HepG2 (cell line): ENCODE data around the gene COX4I2. TPM values are rescaled to one million over a fixed set of nuclear protein-coding genes. Genes with fewer than 3 reads are reported as not detected.

Experiments
- CEBPG ChIP-seq: IDR thresholded peaks from 2 replicates; pipeline ENCODE4 v1.6.1; 2016
- DNMT3B ChIP-seq: conservative IDR thresholded peaks from 2 replicates; pipeline ENCODE4 v1.6.1; 2016; ENCODE audit warnings: missing biosample characterization, control low read depth
- DPF2 ChIP-seq: sonication (generic); formaldehyde crosslinking; IDR thresholded peaks from 2 replicates; pipeline ENCODE4 v1.4.0; 2020; ENCODE audit warnings: mild to moderate bottlenecking, low read depth, missing genetic modification reagents, borderline replicate concordance
- ERF ChIP-seq: IDR thresholded peaks from 2 replicates; pipeline ENCODE4 v1.6.1; 2018; ENCODE audit warnings: missing biosample characterization, missing genetic modification reagents
- GATA4 ChIP-seq: sonication (generic); IDR thresholded peaks from 2 replicates; pipeline ENCODE4 v1.6.1; 2016; ENCODE audit warnings: antibody characterized with exemption, low read depth, borderline replicate concordance
- HNF4A ChIP-seq: sonication (generic); formaldehyde crosslinking; IDR thresholded peaks from 2 replicates; pipeline ENCODE4 v1.4.0; 2020; ENCODE audit warnings: missing genetic modification reagents
- PHF20 ChIP-seq: sonication (generic); formaldehyde crosslinking; IDR thresholded peaks from 2 replicates; pipeline ENCODE4 v1.5.0; 2020; ENCODE audit warnings: mild to moderate bottlenecking, missing genetic modification reagents
- PHF5A ChIP-seq: IDR thresholded peaks from one replicate; pipeline ENCODE4 v1.6.1; 2018; ENCODE audit warnings: low read depth, missing genetic modification reagents; ENCODE audit not compliant: unreplicated experiment
- PRPF4 ChIP-seq: fragments of 200-400 bp; formaldehyde crosslinking; IDR thresholded peaks from 2 replicates; pipeline ENCODE4 v1.6.1; 2016; ENCODE audit warnings: low read length, low read depth; ENCODE audit not compliant: poor library complexity, severe bottlenecking
- RFXAP ChIP-seq: sonication (generic); formaldehyde crosslinking; IDR thresholded peaks from 2 replicates; pipeline ENCODE4 v1.4.0; 2020; ENCODE audit warnings: missing genetic modification reagents, borderline replicate concordance
- RXRA ChIP-seq: sonication (generic); formaldehyde crosslinking; IDR thresholded peaks from 2 replicates; pipeline ENCODE4 v1.5.1; 2020; ENCODE audit warnings: missing genetic modification reagents
- YY1 ChIP-seq: IDR thresholded peaks from 2 replicates; pipeline ENCODE4 v1.6.1; 2011; ENCODE audit warnings: low read length, low read depth, moderate library complexity, mild to moderate bottlenecking; ENCODE audit not compliant: insufficient read depth, insufficient replicate concordance
- ZBTB21 ChIP-seq: sonication (generic); formaldehyde crosslinking; IDR thresholded peaks from 2 replicates; pipeline ENCODE4 v1.4.0; 2020; ENCODE audit warnings: missing genetic modification reagents
- ZNF20 ChIP-seq: sonication (generic); formaldehyde crosslinking; IDR thresholded peaks from 2 replicates; pipeline ENCODE4 v1.4.0; 2020; ENCODE audit warnings: mild to moderate bottlenecking, moderate library complexity, missing genetic modification reagents
- ZNF235 ChIP-seq: sonication (generic); formaldehyde crosslinking; IDR thresholded peaks from 2 replicates; pipeline ENCODE4 v1.8.1; 2023; ENCODE audit warnings: mild to moderate bottlenecking, missing genetic modification reagents, borderline replicate concordance
- ZNF326 ChIP-seq: sonication (generic); formaldehyde crosslinking; IDR thresholded peaks from 2 replicates; pipeline ENCODE4 v1.4.0; 2020; ENCODE audit warnings: missing genetic modification reagents, borderline replicate concordance
- ZNF446 ChIP-seq: sonication (generic); formaldehyde crosslinking; IDR thresholded peaks from 2 replicates; pipeline ENCODE4 v1.5.0; 2020; ENCODE audit warnings: mild to moderate bottlenecking, missing genetic modification reagents
- ZNF501 ChIP-seq: sonication (generic); formaldehyde crosslinking; IDR thresholded peaks from 2 replicates; pipeline ENCODE4 v1.5.1; 2020; ENCODE audit warnings: mild to moderate bottlenecking, moderate library complexity, missing genetic modification reagents
- ZNF589 ChIP-seq: sonication (generic); formaldehyde crosslinking; conservative IDR thresholded peaks from 2 replicates; pipeline ENCODE4 v1.8.0; 2022; ENCODE audit warnings: mild to moderate bottlenecking, moderate library complexity, missing genetic modification reagents
- ZNF629 ChIP-seq: sonication (generic); formaldehyde crosslinking; conservative IDR thresholded peaks from 2 replicates; pipeline ENCODE4 v1.5.0; 2020; ENCODE audit warnings: missing genetic modification reagents
- ZNF780A ChIP-seq: sonication (generic); formaldehyde crosslinking; IDR thresholded peaks from 2 replicates; pipeline ENCODE4 v1.8.0; 2022; ENCODE audit warnings: mild to moderate bottlenecking, missing genetic modification reagents, moderate library complexity
- ZNF790 ChIP-seq: sonication (generic); formaldehyde crosslinking; IDR thresholded peaks from 2 replicates; pipeline ENCODE4 v1.8.0; 2022; ENCODE audit warnings: missing genetic modification reagents, mild to moderate bottlenecking, borderline replicate concordance
- ZSCAN31 ChIP-seq: sonication (generic); formaldehyde crosslinking; IDR thresholded peaks from 2 replicates; pipeline ENCODE4 v1.5.0; 2020; ENCODE audit warnings: low read depth, mild to moderate bottlenecking, missing genetic modification reagents
- polyA plus RNA-seq, 8 experiments: library from polyadenylated mRNA; depleted of rRNA in 3 of 8; stranded (reverse) in 7 of 8; unstranded in 1 of 8; fragments of >200 nt; fragmentation: Illumina TruSeq in 4 of 8; extraction: Trizol in 4 of 8; gene quantifications; 2 replicates each; pipeline versions ENCODE4 v1.2.1 to v1.2.3, GENCODE V29; 2011 to 2016; ENCODE audit warnings: low read depth in 4 of 8, missing spikeins in 1 of 8, mixed read lengths in 1 of 8; ENCODE audit not compliant: insufficient read depth in 1 of 8
- total RNA-seq, 5 experiments: library from RNA; depleted of rRNA; stranded (reverse); fragments of >200 nt; fragmentation: Illumina TruSeq; extraction: Trizol; gene quantifications; 2 replicates each; pipeline ENCODE4 v1.2.3, GENCODE V29; 2016; ENCODE audit warnings: low read depth in 1 of 5
- TF ChIP-seq, protein P1 (sequence below): sonication (generic); formaldehyde crosslinking; IDR thresholded peaks from 2 replicates; pipeline ENCODE4 v1.8.0; 2022; ENCODE audit warnings: low read depth, missing genetic modification reagents
- TF ChIP-seq, protein P2 (sequence below): sonication (generic); formaldehyde crosslinking; IDR thresholded peaks from 2 replicates; pipeline ENCODE4 v1.8.0; 2022; ENCODE audit warnings: missing genetic modification reagents, mild to moderate bottlenecking, inconsistent platforms, borderline replicate concordance
- TF ChIP-seq, protein P3 (sequence below): sonication (generic); formaldehyde crosslinking; IDR thresholded peaks from 2 replicates; pipeline ENCODE4 v1.4.0; 2020; ENCODE audit warnings: mild to moderate bottlenecking, missing genetic modification reagents

Gene COX4I2
- total and polyA plus RNA-seq, 2 of the 13 experiments (the other 11 are each of a cell fraction or from before 2014, with no cell fraction given): 1.1 TPM; not detected in 1

DNA sequence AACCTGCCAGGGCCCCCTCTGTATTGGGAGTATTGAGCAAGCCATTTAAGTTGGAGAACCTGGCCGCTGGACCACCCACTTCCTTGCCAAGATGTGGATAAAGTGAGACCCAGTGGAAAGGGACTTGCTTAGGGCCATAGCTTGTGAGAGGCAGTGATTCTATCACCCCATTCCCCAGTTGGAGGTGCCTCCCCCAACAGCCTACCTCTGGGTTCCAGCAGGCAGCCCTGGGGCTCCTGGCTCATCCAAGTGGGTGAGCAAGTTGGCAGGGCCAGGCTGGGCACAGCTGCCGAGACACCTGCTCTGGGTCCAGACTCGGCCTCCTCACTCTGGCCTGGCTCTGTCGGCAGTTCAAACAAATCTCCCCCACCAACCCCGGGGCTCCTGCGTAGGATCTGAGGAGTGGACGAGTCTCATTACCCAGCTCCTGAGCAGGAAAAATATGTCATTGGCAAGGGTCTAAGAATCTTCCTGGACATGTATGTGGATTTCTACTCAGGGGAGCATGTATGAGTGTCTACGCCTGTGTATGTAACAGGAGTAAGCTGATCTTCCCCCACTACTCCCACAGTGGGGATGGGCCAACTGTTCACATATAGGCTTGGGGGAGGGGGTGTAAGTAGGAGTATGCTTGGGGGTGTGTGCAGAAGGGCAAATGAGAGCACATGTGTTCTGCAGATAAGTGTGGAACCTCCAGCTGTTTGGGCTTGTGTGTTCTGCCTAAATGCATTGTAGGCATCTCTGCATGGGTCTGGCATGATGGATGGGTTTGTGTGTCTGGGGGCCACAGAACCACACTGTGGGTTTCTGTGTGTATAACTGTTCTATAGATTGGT lies 30.7 kb upstream of the COX4I2 start (continued):
- TF ChIP-seq ERF (CRISPR knock-in tag): peak; percentile 22; the same call in 1 of the 2 replicates
- peak; percentile 51 for TF ChIP-seq YY1
- TF ChIP-seq ZNF790 (CRISPR knock-in tag): peak; percentile 92
- peak; percentile 26; the same call in 1 of the 2 replicates for TF ChIP-seq DPF2
- TF ChIP-seq, protein P1, sequence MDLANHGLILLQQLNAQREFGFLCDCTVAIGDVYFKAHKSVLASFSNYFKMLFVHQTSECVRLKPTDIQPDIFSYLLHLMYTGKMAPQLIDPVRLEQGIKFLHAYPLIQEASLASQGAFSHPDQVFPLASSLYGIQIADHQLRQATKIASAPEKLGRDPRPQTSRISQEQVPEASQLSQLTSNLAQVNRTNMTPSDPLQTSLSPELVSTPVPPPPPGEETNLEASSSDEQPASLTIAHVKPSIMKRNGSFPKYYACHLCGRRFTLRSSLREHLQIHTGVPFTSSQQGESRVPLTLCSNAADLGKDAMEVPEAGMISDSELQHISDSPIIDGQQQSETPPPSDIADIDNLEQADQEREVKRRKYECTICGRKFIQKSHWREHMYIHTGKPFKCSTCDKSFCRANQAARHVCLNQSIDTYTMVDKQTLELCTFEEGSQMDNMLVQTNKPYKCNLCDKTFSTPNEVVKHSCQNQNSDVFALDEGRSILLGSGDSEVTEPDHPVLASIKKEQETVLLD (CRISPR knock-in tag): peak; percentile 63; the same call in 1 of the 2 replicates
- TF ChIP-seq ZBTB21 (CRISPR knock-in tag): no peak
- no peak for TF ChIP-seq PHF20 (CRISPR knock-in tag)
- TF ChIP-seq, protein P2, sequence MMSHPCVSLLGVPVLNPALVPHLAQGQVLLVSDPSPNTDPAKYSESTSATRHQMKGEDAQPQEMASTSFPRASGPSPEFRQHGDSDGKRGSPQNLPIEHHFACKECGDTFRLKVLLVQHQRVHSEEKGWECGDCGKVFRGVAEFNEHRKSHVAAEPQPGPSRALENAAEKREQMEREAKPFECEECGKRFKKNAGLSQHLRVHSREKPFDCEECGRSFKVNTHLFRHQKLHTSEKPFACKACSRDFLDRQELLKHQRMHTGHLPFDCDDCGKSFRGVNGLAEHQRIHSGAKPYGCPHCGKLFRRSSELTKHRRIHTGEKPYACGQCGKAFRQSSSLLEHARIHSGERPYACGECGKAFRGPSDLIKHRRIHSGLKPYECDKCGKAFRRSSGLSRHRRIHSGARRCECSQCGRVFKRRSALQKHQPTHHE (CRISPR knock-in tag): peak; percentile 11; the same call in 1 of the 2 replicates
- peak; percentile 74 for TF ChIP-seq ZSCAN31 (CRISPR knock-in tag)
- peak; percentile 86 for TF ChIP-seq ZNF501 (CRISPR knock-in tag)
- TF ChIP-seq CEBPG (CRISPR knock-in tag): peak; percentile 36; the same call in 1 of the 2 replicates
- TF ChIP-seq RXRA: peak; percentile 85
- TF ChIP-seq, protein P3, sequence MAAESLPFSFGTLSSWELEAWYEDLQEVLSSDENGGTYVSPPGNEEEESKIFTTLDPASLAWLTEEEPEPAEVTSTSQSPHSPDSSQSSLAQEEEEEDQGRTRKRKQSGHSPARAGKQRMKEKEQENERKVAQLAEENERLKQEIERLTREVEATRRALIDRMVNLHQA: peak; percentile 16; the same call in 1 of the 2 replicates
- peak; percentile 89; the same call in 1 of the 2 replicates for TF ChIP-seq ZNF326 (CRISPR knock-in tag)
- 0 out of 2 replicates have a peak, but pooled peaks have one; percentile 31 for TF ChIP-seq HNF4A (CRISPR knock-in tag)
- peak; percentile 73; the same call in 1 of the 2 replicates for TF ChIP-seq ZNF589 (CRISPR knock-in tag)
- peak; percentile 36; the same call in 1 of the 2 replicates for TF ChIP-seq RFXAP (CRISPR knock-in tag)
- peak; percentile 91 for TF ChIP-seq PRPF4
- peak; percentile 87 for TF ChIP-seq ZNF235 (CRISPR knock-in tag)
- peak; percentile 71 for TF ChIP-seq ZNF446 (CRISPR knock-in tag)
- peak; percentile 92 for TF ChIP-seq GATA4
- 0 out of 2 replicates have a peak, but pooled peaks have one; percentile 76 for TF ChIP-seq ZNF780A (CRISPR knock-in tag)
- peak; percentile 24; the same call in 1 of the 2 replicates for TF ChIP-seq DNMT3B (CRISPR knock-in tag)
- TF ChIP-seq ZNF20 (CRISPR knock-in tag): 0 out of 2 replicates have a peak, but pooled peaks have one; percentile 12
- peak; percentile 46; the same call in 1 of the 2 replicates for TF ChIP-seq ZNF629 (CRISPR knock-in tag)
- TF ChIP-seq PHF5A (CRISPR knock-in tag): peak; percentile 94
